GM21737 (cell line): Measurements from ENCODE around the gene ZCCHC24.

Source experiments
- ATAC-seq: cut with Tn5 transposase; IDR thresholded peaks from one replicate; pipeline ENCODE4 v1.9.1; 2021; ENCODE audit warnings: mild to moderate bottlenecking, moderate library complexity; ENCODE audit not compliant: unreplicated experiment

The ZCCHC24 gene

GRCh38 chr10:79386637-79387465, 58.6 kb downstream of the ZCCHC24 start:
- ATAC-seq, result no peak

- no peak for ATAC-seq
Observed at GRCh38 chr10:79385804-79386531, 59.5 kb downstream of the ZCCHC24 start.

- ATAC-seq, result no peak
Observed at GRCh38 chr10:79385392-79385795, 60.0 kb downstream of the ZCCHC24 start.

- ATAC-seq, result no peak
Observed at GRCh38 chr10:79384773-79385391, 60.5 kb downstream of the ZCCHC24 start.

GRCh38 chr10:79383974-79384606, 61.3 kb downstream of the ZCCHC24 start:
- no peak for ATAC-seq

GRCh38 chr10:79382491-79382941, 62.9 kb downstream of the ZCCHC24 start:
- ATAC-seq, result no peak

- ATAC-seq, result no peak
Observed at GRCh38 chr10:79381804-79382221, 63.6 kb downstream of the ZCCHC24 start.

GRCh38 chr10:79380946-79381721, 64.3 kb downstream of the ZCCHC24 start:
- ATAC-seq, result no peak

- no peak for ATAC-seq
Observed at GRCh38 chr10:79380125-79380945, 65.1 kb downstream of the ZCCHC24 start.

GRCh38 chr10:79379512-79380124, 65.8 kb downstream of the ZCCHC24 start:
- no peak for ATAC-seq

GRCh38 chr10:79378647-79379511, 66.5 kb downstream of the ZCCHC24 start:
- no peak for ATAC-seq

- ATAC-seq, result no peak
Observed at GRCh38 chr10:79378383-79378646, 67.1 kb downstream of the ZCCHC24 start.

- ATAC-seq, result no peak
Observed at GRCh38 chr10:79377557-79378382, 67.7 kb downstream of the ZCCHC24 start.

GRCh38 chr10:79376751-79377556, 68.5 kb downstream of the ZCCHC24 start:
- no peak for ATAC-seq

- ATAC-seq, result no peak
Observed at GRCh38 chr10:79376078-79376628, 69.3 kb downstream of the ZCCHC24 start.

- ATAC-seq, result no peak
Observed at GRCh38 chr10:79375321-79376077, 69.9 kb downstream of the ZCCHC24 start.
